Measurements from ENCODE around the gene LRRN2. TPM values are rescaled to one million over a fixed set of nuclear protein-coding genes. Genes with fewer than 3 reads are reported as not detected.

The LRRN2 gene
- total and polyA plus RNA-seq, 2 experiments from 2014 or later, result 0.74 to 2.6 TPM

DNA sequence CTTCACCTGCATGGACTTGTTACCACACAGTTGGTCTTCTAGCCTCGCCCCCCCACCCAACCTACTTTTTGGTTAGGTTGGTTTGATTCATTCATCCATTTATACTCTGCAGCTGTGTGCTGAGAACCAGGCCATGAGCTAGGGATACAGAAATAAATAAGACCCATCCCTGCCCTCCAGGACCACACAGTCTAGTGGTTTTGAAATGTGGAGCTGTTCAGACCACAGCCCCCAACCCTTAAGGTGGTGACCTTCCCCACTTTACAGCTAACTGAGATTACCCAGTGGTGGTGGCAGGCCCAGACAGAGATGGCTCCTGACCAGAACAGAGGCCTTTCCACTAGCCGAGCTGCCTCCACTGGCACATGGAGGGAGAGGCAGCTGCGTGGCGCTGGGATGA, 37.0 kb downstream of the LRRN2 start:
- Mint-ChIP-seq H3K4me1 (peaks cover 52% of the 10 kb centered on the region), H3K9me3 (no peaks in the 10 kb centered on the region), H3K27me3 (ENCODE audit: insufficient read depth, low read depth, poor library complexity) (peaks cover 10% of the 10 kb centered on the region), H3K36me3 (ENCODE audit: low read depth) (no peaks in the 10 kb centered on the region), H3K27ac (no peak overlapping the region), H3K4me3 (no peak overlapping the region)
- no peak overlapping the region for H3K4me3 ChIP-seq
- peaks cover 12% of the 10 kb centered on the region for H3K27me3 ChIP-seq (ENCODE audit: insufficient read depth)
- H3K27ac ChIP-seq (ENCODE audit: low read depth), result no peak overlapping the region
- peaks cover 37% of the 10 kb centered on the region for H3K4me1 ChIP-seq (ENCODE audit: insufficient read depth)
- ATAC-seq (no peak), DNase-seq (ENCODE audit: low spot score) (no peak)
- no peaks in the 10 kb centered on the region for H3K79me2 ChIP-seq (replicated peaks; ENCODE audit: insufficient read depth)
- H4K20me1 ChIP-seq (replicated peaks; ENCODE audit: insufficient read depth), result no peaks in the 10 kb centered on the region
- no peaks in the 10 kb centered on the region for H3K36me3 ChIP-seq (ENCODE audit: insufficient read depth)
- H3K4me2 ChIP-seq, result no peak overlapping the region
- H3K9me2 ChIP-seq (ENCODE audit: insufficient read depth), result no peaks in the 10 kb centered on the region; the same call in 1 of the 2 replicates
- no peak overlapping the region for H2AFZ ChIP-seq
- peaks cover 6% of the 10 kb centered on the region; the same call in 1 of the 2 replicates for H3F3A ChIP-seq (replicated peaks; ENCODE audit: low read depth)
- no peak for TF ChIP-seq ZNF114 (CRISPR knock-in tag; IDR thresholded peaks at IDR 0.05)
- no peak for TF ChIP-seq JUNB (IDR thresholded peaks at IDR 0.05; ENCODE audit: unreplicated experiment)
- TF ChIP-seq EZH2phosphoT487 (IDR thresholded peaks at IDR 0.05; ENCODE audit: unreplicated experiment), result no peak
- TF ChIP-seq, protein P1, sequence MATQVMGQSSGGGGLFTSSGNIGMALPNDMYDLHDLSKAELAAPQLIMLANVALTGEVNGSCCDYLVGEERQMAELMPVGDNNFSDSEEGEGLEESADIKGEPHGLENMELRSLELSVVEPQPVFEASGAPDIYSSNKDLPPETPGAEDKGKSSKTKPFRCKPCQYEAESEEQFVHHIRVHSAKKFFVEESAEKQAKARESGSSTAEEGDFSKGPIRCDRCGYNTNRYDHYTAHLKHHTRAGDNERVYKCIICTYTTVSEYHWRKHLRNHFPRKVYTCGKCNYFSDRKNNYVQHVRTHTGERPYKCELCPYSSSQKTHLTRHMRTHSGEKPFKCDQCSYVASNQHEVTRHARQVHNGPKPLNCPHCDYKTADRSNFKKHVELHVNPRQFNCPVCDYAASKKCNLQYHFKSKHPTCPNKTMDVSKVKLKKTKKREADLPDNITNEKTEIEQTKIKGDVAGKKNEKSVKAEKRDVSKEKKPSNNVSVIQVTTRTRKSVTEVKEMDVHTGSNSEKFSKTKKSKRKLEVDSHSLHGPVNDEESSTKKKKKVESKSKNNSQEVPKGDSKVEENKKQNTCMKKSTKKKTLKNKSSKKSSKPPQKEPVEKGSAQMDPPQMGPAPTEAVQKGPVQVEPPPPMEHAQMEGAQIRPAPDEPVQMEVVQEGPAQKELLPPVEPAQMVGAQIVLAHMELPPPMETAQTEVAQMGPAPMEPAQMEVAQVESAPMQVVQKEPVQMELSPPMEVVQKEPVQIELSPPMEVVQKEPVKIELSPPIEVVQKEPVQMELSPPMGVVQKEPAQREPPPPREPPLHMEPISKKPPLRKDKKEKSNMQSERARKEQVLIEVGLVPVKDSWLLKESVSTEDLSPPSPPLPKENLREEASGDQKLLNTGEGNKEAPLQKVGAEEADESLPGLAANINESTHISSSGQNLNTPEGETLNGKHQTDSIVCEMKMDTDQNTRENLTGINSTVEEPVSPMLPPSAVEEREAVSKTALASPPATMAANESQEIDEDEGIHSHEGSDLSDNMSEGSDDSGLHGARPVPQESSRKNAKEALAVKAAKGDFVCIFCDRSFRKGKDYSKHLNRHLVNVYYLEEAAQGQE (IDR thresholded peaks at IDR 0.05; ENCODE audit: unreplicated experiment), result no peak
- TF ChIP-seq, protein P2, sequence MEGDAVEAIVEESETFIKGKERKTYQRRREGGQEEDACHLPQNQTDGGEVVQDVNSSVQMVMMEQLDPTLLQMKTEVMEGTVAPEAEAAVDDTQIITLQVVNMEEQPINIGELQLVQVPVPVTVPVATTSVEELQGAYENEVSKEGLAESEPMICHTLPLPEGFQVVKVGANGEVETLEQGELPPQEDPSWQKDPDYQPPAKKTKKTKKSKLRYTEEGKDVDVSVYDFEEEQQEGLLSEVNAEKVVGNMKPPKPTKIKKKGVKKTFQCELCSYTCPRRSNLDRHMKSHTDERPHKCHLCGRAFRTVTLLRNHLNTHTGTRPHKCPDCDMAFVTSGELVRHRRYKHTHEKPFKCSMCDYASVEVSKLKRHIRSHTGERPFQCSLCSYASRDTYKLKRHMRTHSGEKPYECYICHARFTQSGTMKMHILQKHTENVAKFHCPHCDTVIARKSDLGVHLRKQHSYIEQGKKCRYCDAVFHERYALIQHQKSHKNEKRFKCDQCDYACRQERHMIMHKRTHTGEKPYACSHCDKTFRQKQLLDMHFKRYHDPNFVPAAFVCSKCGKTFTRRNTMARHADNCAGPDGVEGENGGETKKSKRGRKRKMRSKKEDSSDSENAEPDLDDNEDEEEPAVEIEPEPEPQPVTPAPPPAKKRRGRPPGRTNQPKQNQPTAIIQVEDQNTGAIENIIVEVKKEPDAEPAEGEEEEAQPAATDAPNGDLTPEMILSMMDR (conservative IDR thresholded peaks at IDR 0.05; ENCODE audit: low read depth in 2 of 2), result no peak
- no peak for TF ChIP-seq EZH2 (IDR thresholded peaks at IDR 0.05; ENCODE audit: low read depth, unreplicated experiment)
- TF ChIP-seq, protein P3, sequence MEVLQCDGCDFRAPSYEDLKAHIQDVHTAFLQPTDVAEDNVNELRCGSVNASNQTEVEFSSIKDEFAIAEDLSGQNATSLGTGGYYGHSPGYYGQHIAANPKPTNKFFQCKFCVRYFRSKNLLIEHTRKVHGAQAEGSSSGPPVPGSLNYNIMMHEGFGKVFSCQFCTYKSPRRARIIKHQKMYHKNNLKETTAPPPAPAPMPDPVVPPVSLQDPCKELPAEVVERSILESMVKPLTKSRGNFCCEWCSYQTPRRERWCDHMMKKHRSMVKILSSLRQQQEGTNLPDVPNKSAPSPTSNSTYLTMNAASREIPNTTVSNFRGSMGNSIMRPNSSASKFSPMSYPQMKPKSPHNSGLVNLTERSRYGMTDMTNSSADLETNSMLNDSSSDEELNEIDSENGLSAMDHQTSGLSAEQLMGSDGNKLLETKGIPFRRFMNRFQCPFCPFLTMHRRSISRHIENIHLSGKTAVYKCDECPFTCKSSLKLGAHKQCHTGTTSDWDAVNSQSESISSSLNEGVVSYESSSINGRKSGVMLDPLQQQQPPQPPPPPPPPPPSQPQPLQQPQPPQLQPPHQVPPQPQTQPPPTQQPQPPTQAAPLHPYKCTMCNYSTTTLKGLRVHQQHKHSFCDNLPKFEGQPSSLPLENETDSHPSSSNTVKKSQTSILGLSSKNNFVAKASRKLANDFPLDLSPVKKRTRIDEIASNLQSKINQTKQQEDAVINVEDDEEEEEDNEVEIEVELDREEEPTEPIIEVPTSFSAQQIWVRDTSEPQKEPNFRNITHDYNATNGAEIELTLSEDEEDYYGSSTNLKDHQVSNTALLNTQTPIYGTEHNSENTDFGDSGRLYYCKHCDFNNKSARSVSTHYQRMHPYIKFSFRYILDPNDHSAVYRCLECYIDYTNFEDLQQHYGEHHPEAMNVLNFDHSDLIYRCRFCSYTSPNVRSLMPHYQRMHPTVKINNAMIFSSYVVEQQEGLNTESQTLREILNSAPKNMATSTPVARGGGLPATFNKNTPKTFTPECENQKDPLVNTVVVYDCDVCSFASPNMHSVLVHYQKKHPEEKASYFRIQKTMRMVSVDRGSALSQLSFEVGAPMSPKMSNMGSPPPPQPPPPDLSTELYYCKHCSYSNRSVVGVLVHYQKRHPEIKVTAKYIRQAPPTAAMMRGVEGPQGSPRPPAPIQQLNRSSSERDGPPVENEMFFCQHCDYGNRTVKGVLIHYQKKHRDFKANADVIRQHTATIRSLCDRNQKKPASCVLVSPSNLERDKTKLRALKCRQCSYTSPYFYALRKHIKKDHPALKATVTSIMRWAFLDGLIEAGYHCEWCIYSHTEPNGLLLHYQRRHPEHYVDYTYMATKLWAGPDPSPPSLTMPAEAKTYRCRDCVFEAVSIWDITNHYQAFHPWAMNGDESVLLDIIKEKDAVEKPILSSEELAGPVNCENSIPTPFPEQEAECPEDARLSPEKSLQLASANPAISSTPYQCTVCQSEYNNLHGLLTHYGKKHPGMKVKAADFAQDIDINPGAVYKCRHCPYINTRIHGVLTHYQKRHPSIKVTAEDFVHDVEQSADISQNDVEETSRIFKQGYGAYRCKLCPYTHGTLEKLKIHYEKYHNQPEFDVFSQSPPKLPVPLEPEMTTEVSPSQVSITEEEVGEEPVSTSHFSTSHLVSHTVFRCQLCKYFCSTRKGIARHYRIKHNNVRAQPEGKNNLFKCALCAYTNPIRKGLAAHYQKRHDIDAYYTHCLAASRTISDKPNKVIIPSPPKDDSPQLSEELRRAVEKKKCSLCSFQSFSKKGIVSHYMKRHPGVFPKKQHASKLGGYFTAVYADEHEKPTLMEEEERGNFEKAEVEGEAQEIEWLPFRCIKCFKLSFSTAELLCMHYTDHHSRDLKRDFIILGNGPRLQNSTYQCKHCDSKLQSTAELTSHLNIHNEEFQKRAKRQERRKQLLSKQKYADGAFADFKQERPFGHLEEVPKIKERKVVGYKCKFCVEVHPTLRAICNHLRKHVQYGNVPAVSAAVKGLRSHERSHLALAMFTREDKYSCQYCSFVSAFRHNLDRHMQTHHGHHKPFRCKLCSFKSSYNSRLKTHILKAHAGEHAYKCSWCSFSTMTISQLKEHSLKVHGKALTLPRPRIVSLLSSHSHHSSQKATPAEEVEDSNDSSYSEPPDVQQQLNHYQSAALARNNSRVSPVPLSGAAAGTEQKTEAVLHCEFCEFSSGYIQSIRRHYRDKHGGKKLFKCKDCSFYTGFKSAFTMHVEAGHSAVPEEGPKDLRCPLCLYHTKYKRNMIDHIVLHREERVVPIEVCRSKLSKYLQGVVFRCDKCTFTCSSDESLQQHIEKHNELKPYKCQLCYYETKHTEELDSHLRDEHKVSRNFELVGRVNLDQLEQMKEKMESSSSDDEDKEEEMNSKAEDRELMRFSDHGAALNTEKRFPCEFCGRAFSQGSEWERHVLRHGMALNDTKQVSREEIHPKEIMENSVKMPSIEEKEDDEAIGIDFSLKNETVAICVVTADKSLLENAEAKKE (CRISPR knock-in tag; IDR thresholded peaks at IDR 0.05), result no peak
- TF ChIP-seq STAT1 (IDR thresholded peaks at IDR 0.05; ENCODE audit: unreplicated experiment), result no peak
- TF ChIP-seq, protein P4, sequence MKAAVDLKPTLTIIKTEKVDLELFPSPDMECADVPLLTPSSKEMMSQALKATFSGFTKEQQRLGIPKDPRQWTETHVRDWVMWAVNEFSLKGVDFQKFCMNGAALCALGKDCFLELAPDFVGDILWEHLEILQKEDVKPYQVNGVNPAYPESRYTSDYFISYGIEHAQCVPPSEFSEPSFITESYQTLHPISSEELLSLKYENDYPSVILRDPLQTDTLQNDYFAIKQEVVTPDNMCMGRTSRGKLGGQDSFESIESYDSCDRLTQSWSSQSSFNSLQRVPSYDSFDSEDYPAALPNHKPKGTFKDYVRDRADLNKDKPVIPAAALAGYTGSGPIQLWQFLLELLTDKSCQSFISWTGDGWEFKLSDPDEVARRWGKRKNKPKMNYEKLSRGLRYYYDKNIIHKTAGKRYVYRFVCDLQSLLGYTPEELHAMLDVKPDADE (IDR thresholded peaks at IDR 0.05), result no peak
- TF ChIP-seq CREB1 (CRISPR knock-in tag; IDR thresholded peaks at IDR 0.05; ENCODE audit: low read depth), result no peak
- TF ChIP-seq POLR2AphosphoS5 (IDR thresholded peaks at IDR 0.05; ENCODE audit: low read depth), result no peak
- TF ChIP-seq ZNF331 (CRISPR knock-in tag; IDR thresholded peaks at IDR 0.05; ENCODE audit: low read depth), result no peak
- no peak for TF ChIP-seq NANOG (IDR thresholded peaks at IDR 0.05; ENCODE audit: borderline replicate concordance)

Data from GM23338 (cell line).